Hepatocyte (in vitro differentiated cells): ENCODE results near the gene SUPT4H1. TPM values are rescaled to one million over a fixed set of nuclear protein-coding genes. Genes with fewer than 3 reads are reported as not detected.

Source experiments
- DNase-seq: peaks from one replicate; pipeline ENCODE4 v3.0.0-alpha.2; 2016; ENCODE audit warnings: low spot score
- H2AFZ ChIP-seq: fragments of 200-600 bp; sonication (generic); 2 replicates; pipeline ENCODE4 v1.6.0; 2016; ENCODE audit warnings: antibody characterized with exemption, mild to moderate bottlenecking
- H3K27ac ChIP-seq: fragments of 200-600 bp; sonication (generic); 2 replicates; pipeline ENCODE4 v1.5.1; 2016; ENCODE audit warnings: mild to moderate bottlenecking
- H3K27me3 ChIP-seq: fragments of 200-600 bp; sonication (generic); 2 replicates; pipeline ENCODE4 v1.6.1; 2016
- H3K36me3 ChIP-seq: fragments of 200-600 bp; sonication (generic); replicated peaks from 2 replicates; pipeline ENCODE4 v1.5.1; 2016; ENCODE audit warnings: low read depth; ENCODE audit not compliant: insufficient read depth
- H3K4me1 ChIP-seq: fragments of 200-600 bp; sonication (generic); 2 replicates; pipeline ENCODE4 v1.5.1; 2016; ENCODE audit warnings: mild to moderate bottlenecking, moderate library complexity; ENCODE audit not compliant: insufficient read depth
- H3K4me2 ChIP-seq: fragments of 200-600 bp; sonication (generic); 2 replicates; pipeline ENCODE4 v1.6.0; 2016
- H3K4me3 ChIP-seq: fragments of 200-600 bp; sonication (generic); 2 replicates; pipeline ENCODE4 v1.5.1; 2016; ENCODE audit warnings: mild to moderate bottlenecking
- H3K79me2 ChIP-seq: fragments of 200-600 bp; sonication (generic); 2 replicates; pipeline ENCODE4 v1.6.0; 2017; ENCODE audit warnings: mild to moderate bottlenecking
- H3K9me2 ChIP-seq: fragments of 200-600 bp; sonication (generic); replicated peaks from 2 replicates; pipeline ENCODE4 v1.6.0; 2017; ENCODE audit warnings: mild to moderate bottlenecking; ENCODE audit not compliant: insufficient read depth
- H3K9me3 ChIP-seq: fragments of 200-600 bp; sonication (generic); 2 replicates; pipeline ENCODE4 v1.5.1; 2016; ENCODE audit warnings: low read depth, mild to moderate bottlenecking
- H4K20me1 ChIP-seq: fragments of 200-600 bp; sonication (generic); 2 replicates; pipeline ENCODE4 v1.6.0; 2016; ENCODE audit warnings: mild to moderate bottlenecking; ENCODE audit not compliant: insufficient read depth, poor library complexity, severe bottlenecking
- EZH2 ChIP-seq: fragments of 200-600 bp; sonication (generic); IDR thresholded peaks from 2 replicates; pipeline ENCODE4 v1.6.1; 2016; ENCODE audit warnings: antibody characterized with exemption, mild to moderate bottlenecking, borderline replicate concordance
- EZH2phosphoT487 ChIP-seq: fragments of 200-600 bp; sonication (generic); IDR thresholded peaks from one replicate; pipeline ENCODE4 v1.6.1; 2018; ENCODE audit warnings: antibody characterized with exemption, mild to moderate bottlenecking, low read depth, moderate library complexity; ENCODE audit not compliant: unreplicated experiment, severe bottlenecking
- WGBS: methylation state at CpG from one replicate; pipeline ENCODE4 v1.1.6; 2016; ENCODE audit warnings: low lambda C conversion rate; ENCODE audit errors: missing lambda C conversion rate; 5-methylcytosine and 5-hydroxymethylcytosine counted together
- polyA plus RNA-seq: library from polyadenylated mRNA; unstranded; fragments of >200 nt; fragmentation: Nextera tagmentation; extraction: Ambion mirVana; gene quantifications from 2 replicates; pipeline ENCODE4 v1.2.1, GENCODE V29; 2016
- total RNA-seq: library from RNA; depleted of rRNA; stranded (reverse); fragments of >200 nt; gene quantifications from 2 replicates; pipeline ENCODE4 v1.2.3, GENCODE V29; 2014
- TF ChIP-seq, protein P1 (sequence below): fragments of 200-600 bp; sonication (generic); IDR thresholded peaks from 2 replicates; pipeline ENCODE4 v1.5.1; 2016; ENCODE audit warnings: antibody characterized with exemption, mild to moderate bottlenecking; ENCODE audit not compliant: poor library complexity

The SUPT4H1 gene
- total and polyA plus RNA-seq, 2 experiments from 2014 or later = 54.5 to 108 TPM

DNA sequence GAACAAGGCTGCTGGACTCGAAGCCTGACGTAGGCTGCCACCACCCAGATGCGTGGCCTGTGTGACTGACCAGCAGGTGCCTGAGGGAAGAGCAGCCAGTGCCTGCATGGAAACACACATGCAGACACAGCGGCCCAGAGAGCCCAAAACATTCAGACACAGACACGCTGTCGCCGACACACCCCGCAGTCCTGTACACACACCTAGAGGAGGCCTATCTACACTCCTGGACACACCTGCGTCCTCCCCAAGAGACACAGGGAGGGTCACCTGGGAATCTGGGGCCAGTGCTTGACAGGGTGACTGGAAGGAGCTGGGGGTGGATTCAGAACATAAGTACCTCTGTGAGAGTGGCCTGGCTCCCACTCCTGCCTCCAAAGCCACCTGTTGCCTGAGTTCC lies 17.3 kb downstream of the SUPT4H1 start:
- TF ChIP-seq EZH2 (no peak), EZH2phosphoT487 (no peak)
- TF ChIP-seq, protein P1, sequence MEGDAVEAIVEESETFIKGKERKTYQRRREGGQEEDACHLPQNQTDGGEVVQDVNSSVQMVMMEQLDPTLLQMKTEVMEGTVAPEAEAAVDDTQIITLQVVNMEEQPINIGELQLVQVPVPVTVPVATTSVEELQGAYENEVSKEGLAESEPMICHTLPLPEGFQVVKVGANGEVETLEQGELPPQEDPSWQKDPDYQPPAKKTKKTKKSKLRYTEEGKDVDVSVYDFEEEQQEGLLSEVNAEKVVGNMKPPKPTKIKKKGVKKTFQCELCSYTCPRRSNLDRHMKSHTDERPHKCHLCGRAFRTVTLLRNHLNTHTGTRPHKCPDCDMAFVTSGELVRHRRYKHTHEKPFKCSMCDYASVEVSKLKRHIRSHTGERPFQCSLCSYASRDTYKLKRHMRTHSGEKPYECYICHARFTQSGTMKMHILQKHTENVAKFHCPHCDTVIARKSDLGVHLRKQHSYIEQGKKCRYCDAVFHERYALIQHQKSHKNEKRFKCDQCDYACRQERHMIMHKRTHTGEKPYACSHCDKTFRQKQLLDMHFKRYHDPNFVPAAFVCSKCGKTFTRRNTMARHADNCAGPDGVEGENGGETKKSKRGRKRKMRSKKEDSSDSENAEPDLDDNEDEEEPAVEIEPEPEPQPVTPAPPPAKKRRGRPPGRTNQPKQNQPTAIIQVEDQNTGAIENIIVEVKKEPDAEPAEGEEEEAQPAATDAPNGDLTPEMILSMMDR = no peak
- Histone ChIP-seq H3K4me1 (no peaks in the 10 kb centered on the region), H3K27ac (no peak overlapping the region)

GRCh38 chr17:58334256-58334655 lies 17.7 kb downstream of the SUPT4H1 start:
- Histone ChIP-seq H3K4me1 (no peaks in the 10 kb centered on the region), H3K9me2 (no peaks in the 10 kb centered on the region), H3K27ac (no peak overlapping the region), H3K36me3 (no peaks in the 10 kb centered on the region), H3K79me2 (no peaks in the 10 kb centered on the region), H3K9me3 (no peaks in the 10 kb centered on the region), H3K27me3 (no peaks in the 10 kb centered on the region), H2AFZ (no peak overlapping the region), H3K4me2 (no peak overlapping the region), H3K4me3 (no peak overlapping the region), H4K20me1 (no peaks in the 10 kb centered on the region)
- TF ChIP-seq EZH2 (no peak), EZH2phosphoT487 (no peak)
- TF ChIP-seq, protein P1 = no peak
- 88% methylated on average over 5 of the region's 5 CpGs for WGBS
- DNase-seq = no peak

More for the DNA sequence above, 17.3 kb downstream of the SUPT4H1 start:
- Histone ChIP-seq H2AFZ (no peak overlapping the region), H3K4me3 (no peak overlapping the region), H3K36me3 (no peaks in the 10 kb centered on the region), H3K9me2 (no peaks in the 10 kb centered on the region), H3K4me2 (no peak overlapping the region), H3K9me3 (no peaks in the 10 kb centered on the region), H3K27me3 (no peaks in the 10 kb centered on the region), H4K20me1 (no peaks in the 10 kb centered on the region), H3K79me2 (no peaks in the 10 kb centered on the region)
- WGBS = 92% methylated on average over 9 of the region's 9 CpGs
- no peak for DNase-seq

- Histone ChIP-seq H3K4me1 (no peaks in the 10 kb centered on the region), H4K20me1 (no peaks in the 10 kb centered on the region), H3K79me2 (no peaks in the 10 kb centered on the region), H3K4me3 (no peak overlapping the region), H3K9me2 (no peaks in the 10 kb centered on the region), H3K27me3 (no peaks in the 10 kb centered on the region), H2AFZ (no peak overlapping the region), H3K36me3 (no peaks in the 10 kb centered on the region), H3K9me3 (no peaks in the 10 kb centered on the region), H3K4me2 (no peak overlapping the region), H3K27ac (no peak overlapping the region)
- no peak for DNase-seq
- TF ChIP-seq EZH2 (no peak), EZH2phosphoT487 (no peak)
- TF ChIP-seq, protein P1 = no peak
- 73% methylated on average over 6 of the region's 6 CpGs for WGBS
Measured at GRCh38 chr17:58333736-58334207, 18.2 kb downstream of the SUPT4H1 start.
